Activated B cell treated with CpG ODN at 0.5 μM for 24 hours (primary cell): ENCODE results near the gene ABCB7. TPM values are rescaled to one million over a fixed set of nuclear protein-coding genes. Genes with fewer than 3 reads are reported as not detected.
"Not testable (repeated sequence)": the region's sequence is repeated elsewhere in the genome, so short reads cannot be mapped to it uniquely, and the experiment has no call there.

Source experiments
- ATAC-seq: fragments of 200-7000 bp; cut with Tn5 transposase; one replicate; pipeline ENCODE4 v1.10.0; 2021; ENCODE audit warnings: low read depth, mild to moderate bottlenecking, moderate library complexity
- CTCF ChIA-PET: fragments of 350-600 bp; sonication (Branson Sonifier 250); formaldehyde crosslinking; loops from one replicate; lab custom pipeline; 2021; ENCODE audit warnings: antibody characterized with exemption; lab: Charles Lee
- POLR2A ChIA-PET: fragments of 350-600 bp; sonication (Branson Sonifier 250); formaldehyde crosslinking; loops from one replicate; lab custom pipeline; 2021; ENCODE audit warnings: antibody characterized with exemption; lab: Charles Lee
- DNase-seq: peaks from one replicate; pipeline ENCODE4 v3.0.0; 2022
- H3K27ac Mint-ChIP-seq: one replicate; pipeline ENCODE4 v1.8.0; 2020; ENCODE audit warnings: mixed read lengths
- H3K27me3 Mint-ChIP-seq: one replicate; pipeline ENCODE4 v1.8.0; 2021; ENCODE audit warnings: mixed read lengths
- H3K36me3 Mint-ChIP-seq: one replicate; pipeline ENCODE4 v1.8.0; 2021; ENCODE audit warnings: low read depth, mixed read lengths
- H3K4me1 Mint-ChIP-seq: one replicate; pipeline ENCODE4 v1.8.0; 2021; ENCODE audit warnings: mixed read lengths
- H3K4me3 Mint-ChIP-seq: one replicate; pipeline ENCODE4 v1.8.0; 2020; ENCODE audit warnings: mild to moderate bottlenecking, mixed read lengths
- H3K9me3 Mint-ChIP-seq: one replicate; pipeline ENCODE4 v1.8.0; 2020; ENCODE audit warnings: mixed read lengths
- CTCF ChIP-seq: fragments of 200-600 bp; IDR thresholded peaks from one replicate; pipeline ENCODE4 v1.8.0; 2022; ENCODE audit warnings: antibody characterized with exemption, mild to moderate bottlenecking
- intact Hi-C: fragments of 100-400 bp; cut with micrococcal nuclease; formaldehyde crosslinking; loops from one replicate; pipeline ENCODE4 v1.15.1; 2024
- total RNA-seq: library from RNA; stranded (reverse); gene quantifications from 2 replicates; pipeline ENCODE4 v1.2.3, GENCODE V29; 2022

Gene ABCB7
- total RNA-seq, 1 donor from 2014 or later = 42.2 TPM

- POLR2A ChIA-PET = no interaction called here
- H3K27ac Mint-ChIP-seq = no peak overlapping the region
- no peak overlapping the region for H3K4me3 Mint-ChIP-seq
- peaks cover 21% of the 10 kb centered on the region for H3K4me1 Mint-ChIP-seq
- no peak for DNase-seq
- no peaks in the 10 kb centered on the region for H3K27me3 Mint-ChIP-seq
- peaks cover 10% of the 10 kb centered on the region for H3K36me3 Mint-ChIP-seq
- TF ChIP-seq CTCF = no peak
- no peaks in the 10 kb centered on the region for H3K9me3 Mint-ChIP-seq
- no peak for ATAC-seq
- CTCF ChIA-PET = no interaction called here
- intact Hi-C loops = no loop called here
Observed at GRCh38 chrX:75132672-75133071, 23.4 kb downstream of the ABCB7 start.

GRCh38 chrX:75131973-75132627 lies 24.0 kb downstream of the ABCB7 start:
- Mint-ChIP-seq H3K9me3 (no peaks in the 10 kb centered on the region), H3K4me1 (peaks cover 27% of the 10 kb centered on the region), H3K4me3 (no peak overlapping the region), H3K27ac (no peak overlapping the region), H3K27me3 (no peaks in the 10 kb centered on the region), H3K36me3 (peaks cover 7% of the 10 kb centered on the region)
- DNase-seq = no peak
- CTCF ChIA-PET = no interaction called here
- intact Hi-C loops = no loop called here
- ATAC-seq = no peak
- POLR2A ChIA-PET = no interaction called here
- no peak for TF ChIP-seq CTCF

GRCh38 chrX:75129069-75129468 lies 27.0 kb downstream of the ABCB7 start:
- H3K27ac Mint-ChIP-seq, H3K4me3 Mint-ChIP-seq, DNase-seq, H3K36me3 Mint-ChIP-seq, H3K9me3 Mint-ChIP-seq, H3K27me3 Mint-ChIP-seq, ATAC-seq, intact Hi-C loops, POLR2A ChIA-PET, CTCF ChIA-PET: not testable (repeated sequence)
- H3K4me1 Mint-ChIP-seq = peaks cover 21% of the 10 kb centered on the region

GRCh38 chrX:75118296-75118695 lies 37.8 kb downstream of the ABCB7 start:
- ATAC-seq = no peak
- CTCF ChIA-PET = no interaction called here
- intact Hi-C loops = no loop called here
- peaks cover 6% of the 10 kb centered on the region for H3K36me3 Mint-ChIP-seq
- H3K4me1 Mint-ChIP-seq = no peaks in the 10 kb centered on the region
- TF ChIP-seq CTCF = no peak
- DNase-seq = no peak
- POLR2A ChIA-PET = no interaction called here
- H3K4me3 Mint-ChIP-seq = no peak overlapping the region
- no peaks in the 10 kb centered on the region for H3K27me3 Mint-ChIP-seq
- no peaks in the 10 kb centered on the region for H3K9me3 Mint-ChIP-seq
- no peak overlapping the region for H3K27ac Mint-ChIP-seq

GRCh38 chrX:75115707-75116413 lies 40.2 kb downstream of the ABCB7 start:
- ChIA-PET CTCF (no interaction called here), POLR2A (no interaction called here)
- Mint-ChIP-seq H3K4me3 (no peak overlapping the region), H3K36me3 (peaks cover 15% of the 10 kb centered on the region), H3K27me3 (no peaks in the 10 kb centered on the region), H3K9me3 (no peaks in the 10 kb centered on the region), H3K27ac (no peak overlapping the region), H3K4me1 (no peaks in the 10 kb centered on the region)
- intact Hi-C loops = no loop called here
- ATAC-seq (no peak), DNase-seq (no peak)
- TF ChIP-seq CTCF = no peak
